ENCODE results near the gene USP31. TPM values are rescaled to one million over a fixed set of nuclear protein-coding genes. Genes with fewer than 3 reads are reported as not detected.
A peak's percentile ranks its signal among the peaks of the same experiment; 100 is the strongest.

Gene USP31
- total and polyA plus RNA-seq, 2 of the 8 experiments (the other 6 are each of a cell fraction or from before 2014, with no cell fraction given): 6.7 to 19.0 TPM

DNA sequence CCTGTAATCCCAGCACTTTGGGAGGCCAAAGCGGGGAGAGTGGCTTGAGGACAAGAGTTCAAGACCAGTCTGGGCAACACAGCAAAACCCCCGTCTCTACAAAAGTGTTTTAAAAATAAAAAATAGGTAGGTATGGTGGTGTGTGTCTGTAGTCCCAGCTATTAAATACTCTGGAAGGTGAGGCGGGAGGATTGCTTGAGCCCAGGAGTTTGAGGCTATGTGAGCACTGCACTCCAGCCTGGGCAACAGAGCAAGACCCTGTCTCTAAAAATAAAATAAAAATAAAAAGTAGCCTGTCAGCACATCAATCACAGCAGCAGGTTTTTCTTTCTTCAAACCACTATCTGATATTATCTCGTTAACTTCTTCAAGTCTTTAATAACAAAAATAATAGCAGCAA, 1.6 kb downstream of the USP31 start:
- DNase-seq (ENCODE audit: low read depth in 1 of 2, low spot score in 2 of 2): no peak
- H3K23me2 ChIP-seq (ENCODE audit: low read depth, low read length): peaks cover 6% of the 10 kb centered on the region
- H3K27ac ChIP-seq (ENCODE audit: low read depth, low read length): no peak overlapping the region
- WGBS, 2 experiments (ENCODE audit: extremely low coverage in 1 of 2, insufficient coverage in 1 of 2, insufficient read length in 1 of 2, insufficient replicate concordance in 2 of 2, low coverage in 1 of 2, low lambda C conversion rate in 2 of 2, missing lambda C conversion rate in 1 of 2): 83% methylated on average over 4 of the region's 4 CpGs; no CpG with 5 or more reads in 1 of the 2 experiments
- no peak overlapping the region for H3K14ac ChIP-seq (ENCODE audit: insufficient read length)
- peaks cover 8 to 17% (median 12%) of the 10 kb centered on the region in 4 experiments; a peak in 6 of 7 replicates for H3K4me1 ChIP-seq (replicated peaks in 1 of 4; ENCODE audit: control insufficient read depth in 3 of 4, insufficient read depth in 4 of 4, low read length in 3 of 4)
- no peak overlapping the region for H2BK20ac ChIP-seq (ENCODE audit: low read length)
- H3K36me3 ChIP-seq (ENCODE audit: control insufficient read depth in 2 of 4, insufficient read depth in 4 of 4, low read length in 3 of 4): no peaks in the 10 kb centered on the region
- no peak overlapping the region for H3K4ac ChIP-seq (replicated peaks; ENCODE audit: insufficient read length, low read depth, low read length)
- ChIA-PET POLR2A (ENCODE audit: partially characterized antibody) (no interaction called here), CTCF (ENCODE audit: partially characterized antibody) (no interaction called here)
- H4K91ac ChIP-seq (replicated peaks; ENCODE audit: insufficient read length, low read length): no peak overlapping the region
- H3K23ac ChIP-seq (ENCODE audit: insufficient read length): no peak overlapping the region
- no peak overlapping the region for H2AFZ ChIP-seq (ENCODE audit: low read length)
- H3K9ac ChIP-seq (replicated peaks in 1 of 4; ENCODE audit: extremely low read depth in 1 of 4, low read depth in 3 of 4, low read length in 3 of 4): no peak overlapping the region
- no peak for TF ChIP-seq CREB1 (IDR thresholded peaks at IDR 0.05)
- no peak for TF ChIP-seq RXRA (IDR thresholded peaks at IDR 0.05; ENCODE audit: insufficient read depth, low read depth, low read length)
- no peak for TF ChIP-seq KDM5A (IDR thresholded peaks at IDR 0.05; ENCODE audit: low read length)
- TF ChIP-seq, protein P1, sequence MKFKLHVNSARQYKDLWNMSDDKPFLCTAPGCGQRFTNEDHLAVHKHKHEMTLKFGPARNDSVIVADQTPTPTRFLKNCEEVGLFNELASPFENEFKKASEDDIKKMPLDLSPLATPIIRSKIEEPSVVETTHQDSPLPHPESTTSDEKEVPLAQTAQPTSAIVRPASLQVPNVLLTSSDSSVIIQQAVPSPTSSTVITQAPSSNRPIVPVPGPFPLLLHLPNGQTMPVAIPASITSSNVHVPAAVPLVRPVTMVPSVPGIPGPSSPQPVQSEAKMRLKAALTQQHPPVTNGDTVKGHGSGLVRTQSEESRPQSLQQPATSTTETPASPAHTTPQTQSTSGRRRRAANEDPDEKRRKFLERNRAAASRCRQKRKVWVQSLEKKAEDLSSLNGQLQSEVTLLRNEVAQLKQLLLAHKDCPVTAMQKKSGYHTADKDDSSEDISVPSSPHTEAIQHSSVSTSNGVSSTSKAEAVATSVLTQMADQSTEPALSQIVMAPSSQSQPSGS (IDR thresholded peaks at IDR 0.05; ENCODE audit: low read length): no peak
- no peak overlapping the region for H3K56ac ChIP-seq (replicated peaks; ENCODE audit: insufficient read length, low read depth, low read length)
- peaks cover 5% of the 10 kb centered on the region for H3K79me1 ChIP-seq (ENCODE audit: low read depth, low read length)
- H2AK5ac ChIP-seq (ENCODE audit: low read depth, low read length): no peak overlapping the region
- no peak overlapping the region for H2BK12ac ChIP-seq (ENCODE audit: low read depth, low read length)
- no peak overlapping the region for H4K8ac ChIP-seq (ENCODE audit: extremely low read depth, insufficient read depth, low read length)
- no peak overlapping the region for H2BK15ac ChIP-seq (ENCODE audit: low read length)
- peak overlapping the region; percentile 72 to 86; a peak in 3 of 4 replicates for H3K4me2 ChIP-seq (ENCODE audit: insufficient read depth in 1 of 2, low read depth in 2 of 2, low read length in 2 of 2)
- H3K18ac ChIP-seq (ENCODE audit: extremely low read depth, low read length): no peak overlapping the region
- H4K5ac ChIP-seq (ENCODE audit: insufficient read length, low read depth, low read length): no peak overlapping the region
- peaks cover 0 to 10% of the 10 kb centered on the region in 2 experiments for H4K20me1 ChIP-seq (replicated peaks in 1 of 2; ENCODE audit: control insufficient read depth in 1 of 2, insufficient read depth in 2 of 2, low read length in 2 of 2)
- H2BK120ac ChIP-seq (replicated peaks; ENCODE audit: low read depth, low read length): no peak overlapping the region
- FAIRE-seq: no peak
- H3K4me3 ChIP-seq (ENCODE audit: extremely low read depth in 1 of 4, insufficient read depth in 2 of 4, low read depth in 3 of 4, low read length in 4 of 4): peak overlapping the region in 2 of 4 experiments; percentile 68 to 92; a peak in 5 of 8 replicates
- H2BK5ac ChIP-seq (ENCODE audit: low read depth, low read length): no peak overlapping the region
- peaks cover 0 to 3% (median 1%) of the 10 kb centered on the region in 4 experiments; a peak in 1 of 7 replicates for H3K27me3 ChIP-seq (replicated peaks in 1 of 4; ENCODE audit: control insufficient read depth in 3 of 4, extremely low read depth in 1 of 4, insufficient read depth in 3 of 4, low read length in 3 of 4)
- H3K9me3 ChIP-seq (ENCODE audit: insufficient read depth in 2 of 2, low read depth in 1 of 2, low read length in 1 of 2): no peaks in the 10 kb centered on the region
- H3K79me2 ChIP-seq (ENCODE audit: control insufficient read depth in 1 of 2, insufficient read depth in 2 of 2, low read length in 2 of 2): peaks cover 6 to 53% of the 10 kb centered on the region in 2 experiments; a peak in 2 of 4 replicates
